ENCODE measurements around the gene CYTH2.
A peak's percentile ranks its signal among the peaks of the same experiment; 100 is the strongest.

CYTH2 gene

DNA sequence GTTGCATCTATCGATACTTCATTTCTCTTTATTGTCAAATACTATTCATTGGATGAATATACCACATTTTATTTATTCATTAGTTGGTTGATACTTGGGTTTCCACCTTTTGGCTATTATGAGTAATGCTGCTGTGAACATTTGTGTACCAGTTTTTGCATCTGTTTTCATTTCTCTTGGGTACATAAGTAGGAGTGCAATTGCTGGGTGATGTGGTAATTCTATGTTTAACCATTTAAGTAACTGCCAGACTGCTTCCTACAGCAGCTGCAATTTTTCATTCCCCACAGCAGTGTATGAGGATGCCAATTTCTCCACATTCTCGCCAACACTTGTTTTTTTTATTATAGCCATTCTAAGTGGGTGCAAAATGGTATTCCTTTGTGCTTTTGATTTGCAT, 11.2 kb upstream of the CYTH2 start:
- TF ChIP-seq, protein P1, sequence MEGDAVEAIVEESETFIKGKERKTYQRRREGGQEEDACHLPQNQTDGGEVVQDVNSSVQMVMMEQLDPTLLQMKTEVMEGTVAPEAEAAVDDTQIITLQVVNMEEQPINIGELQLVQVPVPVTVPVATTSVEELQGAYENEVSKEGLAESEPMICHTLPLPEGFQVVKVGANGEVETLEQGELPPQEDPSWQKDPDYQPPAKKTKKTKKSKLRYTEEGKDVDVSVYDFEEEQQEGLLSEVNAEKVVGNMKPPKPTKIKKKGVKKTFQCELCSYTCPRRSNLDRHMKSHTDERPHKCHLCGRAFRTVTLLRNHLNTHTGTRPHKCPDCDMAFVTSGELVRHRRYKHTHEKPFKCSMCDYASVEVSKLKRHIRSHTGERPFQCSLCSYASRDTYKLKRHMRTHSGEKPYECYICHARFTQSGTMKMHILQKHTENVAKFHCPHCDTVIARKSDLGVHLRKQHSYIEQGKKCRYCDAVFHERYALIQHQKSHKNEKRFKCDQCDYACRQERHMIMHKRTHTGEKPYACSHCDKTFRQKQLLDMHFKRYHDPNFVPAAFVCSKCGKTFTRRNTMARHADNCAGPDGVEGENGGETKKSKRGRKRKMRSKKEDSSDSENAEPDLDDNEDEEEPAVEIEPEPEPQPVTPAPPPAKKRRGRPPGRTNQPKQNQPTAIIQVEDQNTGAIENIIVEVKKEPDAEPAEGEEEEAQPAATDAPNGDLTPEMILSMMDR (IDR thresholded peaks at IDR 0.05; ENCODE audit: low read depth, low read length, missing control alignments): no peak
- H3K4me3 ChIP-seq (replicated peaks; ENCODE audit: low read depth, low read length): no peak overlapping the region
- no peak for DNase-seq (ENCODE audit: extremely low read depth, low read depth)

DNA sequence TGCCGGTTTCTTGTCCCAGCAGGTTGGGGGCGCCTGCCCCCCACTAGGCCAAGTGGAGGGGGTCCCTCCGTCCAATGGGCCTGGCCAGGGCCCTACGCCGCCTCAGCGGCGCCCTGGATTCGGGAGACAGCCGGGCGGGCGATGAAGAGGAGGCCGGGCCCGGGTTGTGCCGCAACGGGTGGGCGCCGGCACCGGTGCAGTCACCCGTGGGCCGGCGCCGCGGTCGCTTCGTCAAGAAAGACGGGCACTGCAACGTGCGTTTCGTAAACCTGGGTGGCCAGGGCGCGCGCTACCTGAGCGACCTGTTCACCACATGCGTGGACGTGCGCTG, 7.6 kb upstream of the CYTH2 start:
- H3K4me3 ChIP-seq (replicated peaks; ENCODE audit: low read depth, low read length): no peak overlapping the region
- TF ChIP-seq, protein P1 (IDR thresholded peaks at IDR 0.05; ENCODE audit: low read depth, low read length, missing control alignments): no peak
- DNase-seq (ENCODE audit: extremely low read depth, low read depth): no peak

DNA sequence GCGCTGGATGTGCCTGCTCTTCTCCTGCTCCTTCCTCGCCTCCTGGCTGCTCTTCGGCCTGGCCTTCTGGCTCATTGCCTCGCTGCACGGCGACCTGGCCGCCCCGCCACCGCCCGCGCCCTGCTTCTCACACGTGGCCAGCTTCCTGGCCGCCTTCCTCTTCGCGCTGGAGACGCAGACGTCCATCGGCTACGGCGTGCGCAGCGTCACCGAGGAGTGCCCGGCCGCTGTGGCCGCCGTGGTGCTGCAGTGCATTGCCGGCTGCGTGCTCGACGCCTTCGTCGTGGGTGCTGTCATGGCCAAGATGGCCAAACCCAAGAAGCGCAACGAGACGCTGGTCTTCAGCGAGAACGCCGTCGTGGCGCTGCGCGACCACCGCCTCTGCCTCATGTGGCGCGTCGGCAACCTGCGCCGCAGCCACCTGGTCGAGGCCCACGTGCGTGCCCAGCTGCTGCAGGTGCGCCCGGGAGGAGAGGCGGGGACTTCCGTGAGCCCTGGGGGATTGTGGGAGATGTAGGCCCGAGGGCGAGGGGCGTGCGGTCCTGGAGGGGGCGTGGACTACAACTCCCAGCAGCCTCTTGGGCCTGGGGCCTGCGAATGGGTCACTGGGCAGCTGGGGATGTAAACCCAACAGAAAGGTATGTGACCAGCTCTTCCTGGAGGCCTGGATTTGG, 7.0 kb upstream of the CYTH2 start:
- H3K4me3 ChIP-seq (replicated peaks; ENCODE audit: low read depth, low read length): no peak overlapping the region
- TF ChIP-seq, protein P1 (IDR thresholded peaks at IDR 0.05; ENCODE audit: low read depth, low read length, missing control alignments): no peak
- no peak for DNase-seq (ENCODE audit: extremely low read depth, low read depth)

DNA sequence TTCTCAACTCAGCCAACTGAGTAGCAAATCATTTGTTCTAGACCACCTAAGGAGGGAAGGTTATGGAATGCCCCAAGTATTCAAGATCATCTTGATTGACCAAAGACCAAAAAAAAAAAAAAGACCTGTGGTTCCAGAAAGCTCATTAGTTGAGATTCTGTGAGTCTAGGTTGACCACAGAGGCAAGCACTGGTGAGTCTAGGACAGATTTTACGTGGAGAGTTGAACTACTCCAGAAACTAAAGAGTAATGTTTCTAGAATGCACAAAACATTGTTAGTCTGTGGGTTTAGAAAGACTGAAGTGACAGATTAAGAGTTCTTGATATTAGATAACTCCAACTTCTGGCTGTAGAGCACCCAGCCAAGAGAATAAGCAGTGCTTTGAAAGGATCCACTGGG, 4.0 kb upstream of the CYTH2 start:
- DNase-seq (ENCODE audit: extremely low read depth, low read depth): no peak
- H3K4me3 ChIP-seq (replicated peaks; ENCODE audit: low read depth, low read length): no peak overlapping the region
- TF ChIP-seq, protein P1 (IDR thresholded peaks at IDR 0.05; ENCODE audit: low read depth, low read length, missing control alignments): no peak

DNA sequence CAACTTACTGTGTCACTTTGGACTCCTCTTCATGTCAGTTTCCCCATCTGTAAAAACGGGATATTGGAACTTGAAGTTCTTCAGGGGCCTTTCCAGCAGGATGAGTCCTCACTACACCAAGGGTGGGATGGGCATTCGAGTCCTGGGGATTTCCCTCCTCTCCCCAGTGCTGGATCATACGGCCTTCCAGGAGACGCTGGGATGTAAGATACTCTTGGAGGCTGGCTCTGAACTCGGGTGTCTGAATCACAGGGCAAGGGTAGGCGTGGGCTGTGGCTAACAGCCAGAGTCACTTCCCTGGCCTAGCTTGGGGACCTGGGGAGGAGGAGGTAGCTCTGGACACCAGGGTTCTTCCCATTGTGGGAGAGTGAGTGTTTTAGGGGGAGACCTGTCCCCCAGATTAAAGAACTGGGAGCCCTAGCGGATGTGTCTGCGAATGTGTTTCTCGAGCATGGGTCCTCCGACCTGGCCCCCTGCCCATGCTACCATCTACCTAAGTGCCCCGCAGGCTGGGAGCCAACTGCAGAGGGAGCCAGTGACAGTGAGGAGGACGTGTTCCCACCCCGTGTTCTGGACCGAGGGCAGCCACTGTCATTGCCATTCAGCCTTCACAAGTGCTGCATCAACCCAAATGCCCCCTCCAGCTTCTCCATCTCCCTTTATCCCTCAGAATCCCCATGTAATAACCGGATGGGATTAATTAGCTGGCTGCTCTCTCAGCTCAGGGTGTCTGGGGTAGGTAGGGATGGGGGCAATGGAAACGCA, 2.4 kb upstream of the CYTH2 start:
- no peak for DNase-seq (ENCODE audit: extremely low read depth, low read depth)
- no peak overlapping the region for H3K4me3 ChIP-seq (replicated peaks; ENCODE audit: low read depth, low read length)
- TF ChIP-seq, protein P1 (IDR thresholded peaks at IDR 0.05; ENCODE audit: low read depth, low read length, missing control alignments): no peak

DNA sequence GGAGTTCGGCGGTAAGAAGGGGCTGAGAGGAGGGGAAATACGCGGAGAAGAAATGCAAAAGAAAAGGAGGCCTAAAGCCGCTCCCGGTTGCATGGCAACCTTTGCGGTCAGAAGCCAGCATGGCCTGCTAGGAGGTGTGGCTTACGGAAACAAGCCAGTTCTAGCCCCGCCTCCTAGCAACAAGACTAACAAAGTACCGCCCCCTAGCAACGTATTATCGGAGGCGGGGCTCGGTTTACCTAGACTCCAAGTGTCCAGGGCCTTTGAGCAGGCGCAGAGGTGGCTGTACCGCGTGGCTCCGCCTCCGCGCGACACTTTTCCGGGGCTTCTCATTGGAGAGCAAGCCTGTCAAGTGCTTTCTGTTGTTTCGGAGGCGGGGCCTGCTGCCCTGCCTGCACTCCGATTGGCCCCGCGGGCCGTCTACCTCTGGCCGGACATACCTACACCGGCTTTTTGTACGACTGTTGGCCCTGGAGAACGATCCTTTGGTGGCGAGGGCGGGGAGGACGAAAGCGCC, 339 bp upstream of the CYTH2 start:
- TF ChIP-seq, protein P1 (IDR thresholded peaks at IDR 0.05; ENCODE audit: low read depth, low read length, missing control alignments): no peak
- H3K4me3 ChIP-seq (replicated peaks; ENCODE audit: low read depth, low read length): peak overlapping the region; percentile 58
- DNase-seq (ENCODE audit: extremely low read depth, low read depth): peak; percentile 98
